Superior temporal gyrus (tissue), 1 donor: ENCODE measurements around the gene ARHGEF12.

Experiments used
- DNase-seq: peaks from one replicate; pipeline ENCODE4 v3.0.0-alpha.2; 2016; ENCODE audit errors: extremely low spot score

ARHGEF12 gene

DNA sequence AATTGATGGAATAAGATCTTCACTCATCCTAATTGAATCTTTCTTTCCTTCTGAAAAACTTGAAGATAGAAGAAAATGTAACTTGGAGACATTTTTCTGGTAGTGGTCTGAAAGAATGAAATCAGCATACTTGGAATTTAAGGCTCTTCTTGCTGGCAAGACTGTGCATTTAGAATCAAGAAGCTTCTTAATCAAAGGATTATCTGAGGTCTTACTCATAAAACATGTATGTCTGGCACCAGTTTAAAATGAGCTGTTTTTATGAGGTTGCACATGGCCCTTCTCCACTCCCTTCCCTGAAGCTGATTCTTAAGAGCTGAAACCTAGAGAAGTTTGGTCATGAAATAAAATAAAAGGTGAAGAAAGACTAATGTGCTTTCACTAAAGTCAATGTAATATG, 77.3 kb downstream of the ARHGEF12 start:
- no peak for DNase-seq

GRCh38 chr11:120420572-120420971, 84.4 kb downstream of the ARHGEF12 start:
- DNase-seq = no peak

- no peak for DNase-seq
Observed at GRCh38 chr11:120424185-120424969, 88.2 kb downstream of the ARHGEF12 start.

GRCh38 chr11:120424970-120425332, 88.7 kb downstream of the ARHGEF12 start:
- DNase-seq = no peak

- DNase-seq = no peak
Observed at GRCh38 chr11:120425527-120425926, 89.3 kb downstream of the ARHGEF12 start.

GRCh38 chr11:120430146-120430545, 93.9 kb downstream of the ARHGEF12 start:
- DNase-seq = no peak

- DNase-seq = no peak
Observed at GRCh38 chr11:120431633-120432032, 95.4 kb downstream of the ARHGEF12 start.

DNA sequence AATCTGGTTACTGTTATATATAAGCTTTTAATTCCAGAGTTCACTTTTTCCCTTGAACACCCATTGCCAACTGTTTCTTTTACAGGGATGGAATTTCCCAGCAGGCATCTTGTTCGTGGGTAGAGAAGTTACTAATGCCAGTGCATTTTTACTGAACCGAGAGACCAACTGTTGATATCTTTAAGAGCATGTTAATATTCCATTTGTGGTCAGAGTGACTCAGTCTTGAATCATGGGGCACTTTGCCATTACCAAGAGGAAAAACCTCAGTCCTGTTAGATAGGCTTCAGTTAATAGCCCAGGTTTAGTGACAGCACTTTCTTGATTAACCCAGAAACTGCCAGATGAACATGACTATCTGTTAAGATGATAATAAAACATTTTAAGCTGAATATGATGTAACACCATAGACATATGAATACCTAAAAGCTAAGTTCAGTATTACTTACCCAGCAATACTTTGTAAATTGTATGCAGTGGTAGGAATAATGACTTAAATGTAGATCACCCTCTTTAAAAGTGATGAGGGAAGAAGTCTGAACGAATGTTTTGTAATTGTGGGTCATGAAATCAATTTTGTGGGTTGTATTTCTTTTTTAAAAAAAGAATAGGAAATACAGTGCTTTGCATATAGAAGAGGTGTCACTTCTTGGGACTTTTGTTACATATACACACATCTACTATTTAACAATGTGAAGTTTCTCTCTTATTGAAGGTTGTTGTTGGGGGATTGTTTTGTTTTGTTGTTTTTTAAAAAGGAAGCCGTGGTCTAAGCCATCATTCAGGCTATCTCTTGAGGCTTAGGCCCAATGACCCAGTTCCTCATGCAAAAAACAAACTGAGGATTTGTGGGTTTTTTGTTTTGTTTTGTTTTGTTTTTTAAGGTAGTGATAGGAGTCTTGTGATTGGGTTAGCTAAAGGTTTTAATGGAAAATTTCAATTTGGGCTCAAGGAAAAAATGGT, 96.1 kb downstream of the ARHGEF12 start:
- DNase-seq = no peak

DNA sequence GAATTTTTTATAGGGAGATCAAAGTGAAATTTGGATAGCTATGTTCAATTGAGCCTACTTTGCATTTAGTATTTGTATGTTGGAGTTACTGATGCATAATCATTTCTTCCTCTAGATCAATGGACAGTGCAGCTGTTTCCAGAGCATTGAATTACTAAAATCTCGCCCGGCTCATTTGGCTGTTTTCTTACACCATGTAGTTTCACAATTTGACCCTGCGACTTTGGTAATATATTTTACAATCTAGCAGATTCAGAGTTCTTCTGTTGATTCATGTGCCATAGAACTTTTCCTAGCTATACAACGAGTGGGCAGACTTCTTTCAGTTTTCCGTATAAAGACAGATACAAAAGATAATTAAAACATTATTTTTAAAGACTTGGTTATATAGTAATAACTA, 105.4 kb downstream of the ARHGEF12 start:
- no peak for DNase-seq

DNA sequence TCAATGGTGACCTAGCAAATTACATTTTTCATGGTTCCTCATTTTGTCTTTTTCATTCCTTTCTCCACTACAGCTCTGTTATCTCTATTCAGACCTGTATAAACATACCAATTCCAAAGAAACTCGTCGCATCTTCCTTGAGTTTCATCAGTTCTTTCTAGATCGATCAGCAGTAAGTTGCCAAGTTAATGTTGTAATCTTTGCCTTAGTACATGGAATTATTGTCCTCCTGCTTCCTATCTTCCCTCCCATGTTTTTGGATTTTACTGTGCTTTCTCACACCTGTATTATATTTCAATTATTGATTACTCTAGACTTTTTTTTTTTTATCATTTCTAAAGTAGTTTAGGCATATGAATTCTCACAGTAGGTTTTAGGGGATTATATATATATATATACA, 105.8 kb downstream of the ARHGEF12 start:
- DNase-seq = no peak

DNA sequence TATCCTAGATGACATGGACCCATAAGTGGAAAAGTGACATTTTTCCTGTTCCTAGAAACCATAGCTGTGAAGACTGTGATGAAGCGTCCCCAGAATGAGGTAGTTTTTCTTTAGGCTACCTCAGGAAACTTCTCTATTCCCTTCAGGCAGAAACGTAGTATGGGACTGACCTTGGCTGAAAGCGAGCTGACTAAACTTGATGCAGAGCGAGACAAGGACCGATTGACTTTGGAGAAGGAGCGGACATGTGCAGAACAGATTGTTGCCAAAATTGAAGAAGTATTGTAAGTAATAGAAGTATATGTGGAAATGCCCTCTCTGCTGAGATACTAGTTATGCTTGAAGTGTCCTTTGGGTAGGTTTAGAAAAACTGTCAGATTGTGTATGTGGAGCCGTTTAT, 110.6 kb downstream of the ARHGEF12 start:
- no peak for DNase-seq

GRCh38 chr11:120448240-120448639, 112.0 kb downstream of the ARHGEF12 start:
- no peak for DNase-seq

DNA sequence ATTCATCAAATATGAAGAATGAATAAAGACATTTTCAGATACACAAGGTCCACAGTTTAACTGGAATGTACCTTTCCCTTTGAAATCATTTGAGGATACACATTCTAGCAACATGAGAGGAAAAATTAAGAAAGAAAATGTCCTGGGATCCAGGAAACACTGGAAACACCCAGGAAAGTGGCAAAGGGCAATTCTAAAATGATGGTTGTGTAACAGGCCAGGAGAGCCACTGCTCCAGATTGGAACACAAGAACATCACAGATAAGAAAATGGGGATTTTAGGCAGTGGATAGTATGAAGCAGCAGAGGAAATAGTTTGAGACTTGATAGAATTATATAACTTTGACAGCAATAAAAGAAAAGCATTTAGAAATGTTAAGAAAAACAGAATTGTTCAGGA, 119.3 kb downstream of the ARHGEF12 start:
- DNase-seq = no peak

DNA sequence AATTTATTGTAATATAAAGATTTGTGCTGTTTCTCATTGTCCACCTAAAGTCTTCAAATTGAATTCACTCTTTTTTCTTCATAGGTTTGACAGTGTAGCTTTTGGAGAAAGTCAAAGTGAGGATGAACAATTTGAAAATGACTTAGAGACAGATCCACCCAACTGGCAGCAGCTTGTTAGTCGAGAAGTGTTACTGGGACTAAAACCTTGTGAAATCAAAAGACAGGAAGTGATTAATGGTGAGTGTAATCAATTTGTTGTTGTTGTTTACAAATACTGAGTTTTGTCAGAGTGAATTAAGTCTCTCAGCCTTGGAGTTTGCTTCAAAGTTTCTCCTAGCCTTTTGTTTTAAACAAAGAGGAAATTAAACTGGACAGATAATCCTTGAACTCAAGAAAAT, 121.8 kb downstream of the ARHGEF12 start:
- no peak for DNase-seq

- DNase-seq = no peak
Observed at GRCh38 chr11:120462825-120463224, 126.6 kb downstream of the ARHGEF12 start.

DNA sequence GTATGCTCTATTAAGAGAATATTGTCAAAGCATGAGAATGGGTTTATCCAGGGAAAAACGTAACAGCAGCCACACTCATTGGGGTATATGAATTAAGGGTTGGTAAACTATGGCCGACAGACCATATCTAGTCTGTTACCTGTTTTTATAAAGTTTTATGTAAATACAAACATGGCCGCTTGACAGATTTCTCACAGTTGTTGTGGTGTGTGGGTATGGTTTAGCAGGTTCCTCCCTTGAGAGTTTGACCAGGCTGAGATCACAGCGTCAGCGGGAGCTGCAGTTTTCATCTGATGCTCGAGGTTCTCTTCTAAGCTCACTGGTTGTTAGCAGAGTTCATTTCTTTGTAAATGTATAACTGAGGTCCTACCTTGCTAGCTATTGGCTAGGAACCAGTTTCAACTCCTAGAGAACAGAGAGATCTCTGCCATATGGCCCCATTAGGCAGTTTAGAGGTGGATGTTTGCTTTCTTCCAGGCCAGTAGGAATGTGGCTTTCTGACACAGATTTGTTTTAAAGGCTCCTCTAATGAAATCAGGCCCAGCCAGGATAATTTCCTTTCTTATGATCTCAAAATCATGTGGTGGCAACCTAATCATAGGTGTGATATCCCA, 129.8 kb downstream of the ARHGEF12 start:
- no peak for DNase-seq

DNA sequence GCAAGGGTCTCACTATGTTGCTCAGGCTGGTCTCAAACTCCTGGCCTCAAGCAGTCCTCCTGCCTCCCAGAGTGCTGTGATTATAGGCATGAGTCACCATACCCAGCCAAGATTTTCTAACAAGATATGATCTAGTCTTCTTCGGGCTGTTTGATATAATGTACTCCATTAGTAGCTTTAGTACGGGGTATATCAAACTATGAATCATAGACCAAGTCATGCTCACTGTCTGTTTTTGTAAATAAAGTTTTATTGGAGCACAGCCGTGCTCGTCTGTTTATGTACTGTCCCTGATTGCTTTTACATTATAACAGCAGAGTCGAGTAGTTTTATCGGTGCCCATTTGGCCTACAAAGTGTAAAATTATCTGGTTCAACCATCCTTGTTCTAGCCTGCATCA, 131.4 kb downstream of the ARHGEF12 start:
- no peak for DNase-seq

DNA sequence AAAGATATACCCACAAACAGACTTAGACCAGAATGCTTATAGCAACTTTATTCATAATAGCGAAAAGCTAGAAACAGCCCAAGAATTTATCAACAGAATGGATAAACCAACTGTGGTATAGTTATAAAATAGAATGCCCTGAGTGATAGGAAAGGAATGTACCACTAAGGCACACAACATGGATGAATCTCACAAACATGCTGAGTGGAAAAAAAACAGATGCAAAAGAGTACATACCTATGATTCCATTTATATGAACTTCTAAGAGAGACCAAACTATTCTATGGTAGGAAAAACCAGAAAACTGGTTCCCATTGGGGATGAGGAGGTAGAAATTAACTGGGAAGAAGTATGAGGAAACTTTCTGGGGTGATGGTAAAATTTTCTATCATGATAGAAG, 134.9 kb downstream of the ARHGEF12 start:
- no peak for DNase-seq

- DNase-seq = no peak
Observed at GRCh38 chr11:120471994-120472393, 135.8 kb downstream of the ARHGEF12 start.

- DNase-seq = no peak
Observed at GRCh38 chr11:120473503-120473902, 137.3 kb downstream of the ARHGEF12 start.

DNA sequence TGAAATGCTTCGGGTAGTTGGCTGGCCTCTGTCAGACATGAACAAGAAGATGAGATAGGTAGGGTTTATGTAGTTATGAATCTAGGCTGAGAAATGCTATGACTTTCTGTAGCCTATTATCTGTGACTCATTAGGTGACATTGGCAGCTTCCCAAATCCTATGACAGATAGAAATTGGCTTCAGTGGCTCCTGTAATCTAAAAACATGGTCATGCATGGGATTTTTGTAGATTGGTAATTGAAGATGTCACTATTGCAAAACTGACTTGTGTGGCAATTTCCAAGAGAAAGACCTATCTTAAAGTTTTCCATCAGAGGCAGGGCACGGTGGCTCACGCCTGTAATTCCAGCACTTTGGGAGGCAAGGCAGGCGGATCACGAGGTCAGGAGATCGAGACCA, 145.9 kb downstream of the ARHGEF12 start:
- no peak for DNase-seq

GRCh38 chr11:120484722-120485121, 148.5 kb downstream of the ARHGEF12 start:
- DNase-seq = no peak

DNA sequence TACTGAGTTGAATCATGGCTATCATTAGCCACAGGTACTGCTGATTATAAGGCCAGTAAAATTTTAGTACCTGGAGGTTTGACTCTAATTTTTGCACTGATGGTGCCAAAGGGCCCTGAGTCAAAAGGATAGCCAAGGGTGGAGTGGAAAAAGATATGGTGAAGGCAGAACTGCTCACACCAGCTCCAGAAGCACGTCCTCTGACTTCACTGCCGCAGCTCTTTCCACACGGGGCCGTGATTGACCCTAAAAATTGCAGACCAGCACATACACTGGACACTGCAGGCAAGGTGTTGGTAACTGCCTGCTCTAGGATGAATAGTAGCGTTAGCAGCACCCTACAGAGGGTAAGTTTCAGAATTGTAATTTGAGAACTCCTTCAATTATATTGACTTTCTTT, 149.9 kb downstream of the ARHGEF12 start:
- no peak for DNase-seq
